ENCODE data around the gene WDR86. TPM values are rescaled to one million over a fixed set of nuclear protein-coding genes. Genes with fewer than 3 reads are reported as not detected.

The WDR86 gene
- polyA plus RNA-seq, 1 donor (not counting 4 experiments of a cell fraction or from before 2014, with no cell fraction given): not detected

DNA sequence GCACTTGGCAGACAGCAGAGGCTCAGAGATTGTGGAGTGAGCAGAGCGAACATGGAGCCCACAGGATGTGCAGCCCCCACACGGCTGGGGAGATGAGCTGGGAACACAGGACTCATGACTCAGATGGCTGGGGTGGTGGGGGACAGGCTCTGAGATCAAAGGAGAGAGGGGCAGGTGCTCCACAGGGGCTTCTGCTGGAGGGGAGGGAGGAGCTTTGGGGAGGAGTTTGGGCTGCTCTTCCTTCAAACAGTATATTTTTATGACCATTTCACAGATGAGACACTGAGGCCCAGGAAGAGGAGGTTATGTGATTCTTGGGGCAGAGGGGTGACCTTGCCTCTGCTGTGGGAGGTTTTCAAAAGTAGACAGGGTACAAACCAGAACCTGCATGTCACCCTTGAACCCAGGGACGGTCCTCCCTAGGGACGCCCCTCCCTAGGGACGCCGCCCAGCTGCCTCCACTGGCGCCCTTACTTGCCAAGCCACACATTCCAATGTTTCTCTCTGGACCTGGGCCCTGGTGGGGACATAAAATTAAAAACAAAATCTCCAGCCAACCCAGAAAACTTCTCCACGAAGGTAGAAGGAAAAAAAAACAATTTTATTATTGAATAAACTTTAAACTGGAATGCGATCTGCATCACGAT is 31.1 kb upstream of the WDR86 start:
- H2AFZ ChIP-seq (ENCODE audit: control insufficient read depth, low read length): no peak overlapping the region
- dilution Hi-C loops (cut with MboI; ENCODE audit: extremely low pct_ligation_motif_present, low sequenced_read_pairs): no loop called here

DNA sequence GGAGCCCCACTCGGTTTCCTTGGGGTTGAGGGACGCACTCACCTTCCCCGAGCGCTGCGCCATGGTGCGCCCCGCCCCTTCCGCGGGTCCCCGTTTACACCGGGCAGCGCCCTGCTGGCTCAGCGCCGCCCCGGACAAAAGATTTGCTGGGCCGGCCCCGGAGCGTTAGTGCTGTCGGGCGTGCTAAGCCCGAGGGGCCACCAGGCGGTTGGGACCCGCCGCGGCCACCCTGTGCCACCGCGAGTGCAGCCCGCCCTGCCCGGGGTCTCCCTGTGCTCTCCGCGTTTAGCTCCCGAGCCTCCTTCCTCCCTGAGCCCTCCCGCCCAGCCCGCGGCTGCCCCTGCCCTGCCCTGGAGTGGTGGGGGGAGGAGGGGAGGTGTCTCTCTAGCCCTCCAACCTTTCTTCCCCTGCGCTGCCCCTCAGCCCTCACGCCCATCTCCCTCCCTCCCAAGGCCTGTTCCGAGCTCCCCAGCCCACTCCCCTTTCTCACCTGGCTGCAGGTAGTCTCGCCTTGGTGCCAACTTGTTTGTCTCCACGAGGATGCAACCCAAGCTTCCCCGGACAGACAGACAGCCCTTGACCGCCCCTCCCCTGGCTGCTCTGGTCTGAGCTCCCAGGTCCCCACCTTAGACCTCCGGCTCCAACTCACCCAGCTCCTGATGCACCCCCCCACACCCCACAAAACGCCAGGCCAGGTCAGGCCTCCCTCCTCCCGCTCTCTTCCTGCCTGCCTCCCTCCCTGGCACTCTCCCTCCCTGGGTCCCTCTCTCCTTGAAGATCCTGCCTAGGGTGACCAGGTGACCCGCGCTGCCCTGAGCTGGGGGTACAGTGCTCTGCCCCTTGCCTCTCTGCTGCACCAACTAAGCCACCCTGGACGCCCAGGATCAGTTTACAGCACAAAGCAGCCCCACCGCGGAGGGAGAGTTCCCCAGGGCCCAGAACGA is 30.3 kb upstream of the WDR86 start, which contains the start of gene CRYGN:
Gene CRYGN (minus strand): TSS at position 287 of the 944 bp plus-strand sequence. CDS start 224 bp downstream, at position 63.
- H3K4me1 ChIP-seq (ENCODE audit: control insufficient read depth, extremely low read depth, insufficient read depth, low read length): peaks cover 3% of the 10 kb centered on the region
- TF ChIP-seq, protein P1, sequence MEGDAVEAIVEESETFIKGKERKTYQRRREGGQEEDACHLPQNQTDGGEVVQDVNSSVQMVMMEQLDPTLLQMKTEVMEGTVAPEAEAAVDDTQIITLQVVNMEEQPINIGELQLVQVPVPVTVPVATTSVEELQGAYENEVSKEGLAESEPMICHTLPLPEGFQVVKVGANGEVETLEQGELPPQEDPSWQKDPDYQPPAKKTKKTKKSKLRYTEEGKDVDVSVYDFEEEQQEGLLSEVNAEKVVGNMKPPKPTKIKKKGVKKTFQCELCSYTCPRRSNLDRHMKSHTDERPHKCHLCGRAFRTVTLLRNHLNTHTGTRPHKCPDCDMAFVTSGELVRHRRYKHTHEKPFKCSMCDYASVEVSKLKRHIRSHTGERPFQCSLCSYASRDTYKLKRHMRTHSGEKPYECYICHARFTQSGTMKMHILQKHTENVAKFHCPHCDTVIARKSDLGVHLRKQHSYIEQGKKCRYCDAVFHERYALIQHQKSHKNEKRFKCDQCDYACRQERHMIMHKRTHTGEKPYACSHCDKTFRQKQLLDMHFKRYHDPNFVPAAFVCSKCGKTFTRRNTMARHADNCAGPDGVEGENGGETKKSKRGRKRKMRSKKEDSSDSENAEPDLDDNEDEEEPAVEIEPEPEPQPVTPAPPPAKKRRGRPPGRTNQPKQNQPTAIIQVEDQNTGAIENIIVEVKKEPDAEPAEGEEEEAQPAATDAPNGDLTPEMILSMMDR (optimal IDR thresholded peaks at IDR 0.05 in 1 of 3, IDR thresholded peaks at IDR 0.05 in 1 of 3, conservative IDR thresholded peaks at IDR 0.05 in 1 of 3; ENCODE audit: extremely low read depth in 1 of 3, insufficient read depth in 2 of 3, low read length in 3 of 3): no peak
- peak; percentile 16 for TF ChIP-seq EZH2 (IDR thresholded peaks at IDR 0.05; ENCODE audit: low read length)
- H3K9ac ChIP-seq (ENCODE audit: control insufficient read depth, extremely low read depth, insufficient read depth, low read length): no peak within 1 kb of the TSS
- H3K4me3 ChIP-seq (ENCODE audit: control insufficient read depth in 2 of 3, extremely low read depth in 1 of 3, insufficient read depth in 2 of 3, low read depth in 1 of 3, low read length in 3 of 3): peak within 1 kb of the TSS; percentile 12 to 38 (median 22)
- dilution Hi-C loops (cut with MboI; ENCODE audit: extremely low pct_ligation_motif_present, low sequenced_read_pairs): no loop called here
- no peaks in the 10 kb centered on the region for H3K36me3 ChIP-seq (ENCODE audit: control insufficient read depth in 2 of 2, extremely low read depth in 1 of 2, insufficient read depth in 2 of 2, low read length in 2 of 2)
- no peaks in the 10 kb centered on the region for H3K9me1 ChIP-seq (ENCODE audit: control insufficient read depth, extremely low read depth, insufficient read depth, low read length)
- no peak for DNase-seq (ENCODE audit: low read depth, low spot score)
- no peak for FAIRE-seq
- no peaks in the 10 kb centered on the region for H4K20me1 ChIP-seq (ENCODE audit: control insufficient read depth, extremely low read depth, insufficient read depth, low read length)
- H3K27me3 ChIP-seq (ENCODE audit: control insufficient read depth, extremely low read depth, insufficient read depth, low read length): peaks cover 30% of the 10 kb centered on the region
- no peak within 1 kb of the TSS for H3K27ac ChIP-seq (ENCODE audit: control insufficient read depth, insufficient read depth, low read length)
- H2AFZ ChIP-seq (ENCODE audit: control insufficient read depth, low read length): peak within 1 kb of the TSS; percentile 3
- no peaks in the 10 kb centered on the region for H3K9me3 ChIP-seq (ENCODE audit: control insufficient read depth, low read depth, low read length)
- H3K79me2 ChIP-seq (ENCODE audit: control insufficient read depth, insufficient read depth, low read length): no peaks in the 10 kb centered on the region
- H3K4me2 ChIP-seq (ENCODE audit: control insufficient read depth, extremely low read depth, insufficient read depth, low read depth, low read length): peak within 1 kb of the TSS; percentile 54

More for the DNA sequence above, 31.1 kb upstream of the WDR86 start:
- TF ChIP-seq, protein P1 (optimal IDR thresholded peaks at IDR 0.05 in 1 of 3, IDR thresholded peaks at IDR 0.05 in 1 of 3, conservative IDR thresholded peaks at IDR 0.05 in 1 of 3; ENCODE audit: extremely low read depth in 1 of 3, insufficient read depth in 2 of 3, low read length in 3 of 3): no peak
- TF ChIP-seq EZH2 (IDR thresholded peaks at IDR 0.05; ENCODE audit: low read length): no peak
- no peak overlapping the region for H3K4me3 ChIP-seq (ENCODE audit: control insufficient read depth in 2 of 3, extremely low read depth in 1 of 3, insufficient read depth in 2 of 3, low read depth in 1 of 3, low read length in 3 of 3)
- H3K79me2 ChIP-seq (ENCODE audit: control insufficient read depth, insufficient read depth, low read length): no peaks in the 10 kb centered on the region
- FAIRE-seq (no peak), DNase-seq (ENCODE audit: low read depth, low spot score) (no peak)
- H3K9me3 ChIP-seq (ENCODE audit: control insufficient read depth, low read depth, low read length): no peaks in the 10 kb centered on the region
- H3K9me1 ChIP-seq (ENCODE audit: control insufficient read depth, extremely low read depth, insufficient read depth, low read length): no peaks in the 10 kb centered on the region
- no peak overlapping the region for H3K9ac ChIP-seq (ENCODE audit: control insufficient read depth, extremely low read depth, insufficient read depth, low read length)
- no peak overlapping the region for H3K4me2 ChIP-seq (ENCODE audit: control insufficient read depth, extremely low read depth, insufficient read depth, low read depth, low read length)
- H3K27ac ChIP-seq (ENCODE audit: control insufficient read depth, insufficient read depth, low read length): no peak overlapping the region
- H3K27me3 ChIP-seq (ENCODE audit: control insufficient read depth, extremely low read depth, insufficient read depth, low read length): peaks cover 30% of the 10 kb centered on the region
- H4K20me1 ChIP-seq (ENCODE audit: control insufficient read depth, extremely low read depth, insufficient read depth, low read length): no peaks in the 10 kb centered on the region
- no peaks in the 10 kb centered on the region for H3K36me3 ChIP-seq (ENCODE audit: control insufficient read depth in 2 of 2, extremely low read depth in 1 of 2, insufficient read depth in 2 of 2, low read length in 2 of 2)
- peaks cover 3% of the 10 kb centered on the region for H3K4me1 ChIP-seq (ENCODE audit: control insufficient read depth, extremely low read depth, insufficient read depth, low read length)
